ENCODE data around the gene SMNDC1.

Gene SMNDC1

GRCh38 chr10:110327262-110327914 is 22.7 kb upstream of the SMNDC1 start:
- no peak for DNase-seq (ENCODE audit: low read depth in 4 of 4, low spot score in 1 of 4)

GRCh38 chr10:110326351-110327032 is 21.8 kb upstream of the SMNDC1 start:
- DNase-seq (ENCODE audit: low read depth in 4 of 4, low spot score in 1 of 4): no peak

- DNase-seq (ENCODE audit: low read depth in 4 of 4, low spot score in 1 of 4): no peak
These were observed 20.1 kb upstream of the SMNDC1 start for GRCh38 chr10:110324805-110325280.

GRCh38 chr10:110324201-110324804 is 19.6 kb upstream of the SMNDC1 start:
- DNase-seq (ENCODE audit: low read depth in 4 of 4, low spot score in 1 of 4): no peak

GRCh38 chr10:110323503-110323902 is 18.8 kb upstream of the SMNDC1 start:
- no peak for DNase-seq (ENCODE audit: low read depth in 4 of 4, low spot score in 1 of 4)

- no peak for DNase-seq (ENCODE audit: low read depth in 4 of 4, low spot score in 1 of 4)
These were observed 17.3 kb upstream of the SMNDC1 start for GRCh38 chr10:110321869-110322620.

- DNase-seq (ENCODE audit: low read depth in 4 of 4, low spot score in 1 of 4): no peak
These were observed 13.4 kb upstream of the SMNDC1 start for GRCh38 chr10:110317866-110318850.

- DNase-seq (ENCODE audit: low read depth in 4 of 4, low spot score in 1 of 4): no peak
These were observed 9.0 kb upstream of the SMNDC1 start for GRCh38 chr10:110313674-110314073.

- DNase-seq (ENCODE audit: low read depth in 4 of 4, low spot score in 1 of 4): no peak
These were observed 7.5 kb upstream of the SMNDC1 start for GRCh38 chr10:110312206-110312605.

GRCh38 chr10:110311357-110311949 is 6.7 kb upstream of the SMNDC1 start:
- peak in 3 of 4 experiments; percentile 21 to 28 (median 23) for DNase-seq (ENCODE audit: low read depth in 4 of 4, low spot score in 1 of 4)

GRCh38 chr10:110310741-110311140 is 6.0 kb upstream of the SMNDC1 start:
- DNase-seq (ENCODE audit: low read depth in 4 of 4, low spot score in 1 of 4): no peak

GRCh38 chr10:110307805-110308204 is 3.1 kb upstream of the SMNDC1 start:
- no peak for DNase-seq (ENCODE audit: low read depth in 4 of 4, low spot score in 1 of 4)

- no peak for DNase-seq (ENCODE audit: low read depth in 4 of 4, low spot score in 1 of 4)
These were observed 1.7 kb upstream of the SMNDC1 start for GRCh38 chr10:110306452-110306768.

- peak in 1 of 4 experiments; percentile 38 for DNase-seq (ENCODE audit: low read depth in 4 of 4, low spot score in 1 of 4)
These were observed 1.2 kb upstream of the SMNDC1 start for GRCh38 chr10:110305767-110306451.

GRCh38 chr10:110304394-110304779 is 333 bp downstream of the SMNDC1 start:
- peak in 1 of 4 experiments; percentile 15 for DNase-seq (ENCODE audit: low read depth in 4 of 4, low spot score in 1 of 4)

GRCh38 chr10:110303681-110304080 is 1.0 kb downstream of the SMNDC1 start:
- no peak for DNase-seq (ENCODE audit: low read depth in 4 of 4, low spot score in 1 of 4)

- DNase-seq (ENCODE audit: low read depth in 4 of 4, low spot score in 1 of 4): no peak
These were observed 4.2 kb downstream of the SMNDC1 start for GRCh38 chr10:110300486-110300986.

- DNase-seq (ENCODE audit: low read depth in 4 of 4, low spot score in 1 of 4): no peak
These were observed 7.8 kb downstream of the SMNDC1 start for GRCh38 chr10:110296966-110297365.

GRCh38 chr10:110286841-110287240 is 17.9 kb downstream of the SMNDC1 start:
- no peak for DNase-seq (ENCODE audit: low read depth in 4 of 4, low spot score in 1 of 4)

Data from stimulated activated CD4-positive, alpha-beta T cell treated with anti-CD3 and anti-CD28 coated beads, Interleukin-1b, Interleukin-23, amount 100 ng/mL, for 24 hours (primary cell).